AG20443 (cell line): ENCODE results near the gene RER1.

ENCODE experiments used
- DNase-seq: peaks from one replicate; pipeline ENCODE4 v3.0.0; 2012; ENCODE audit warnings: low spot score, mixed read lengths

Gene RER1

DNA sequence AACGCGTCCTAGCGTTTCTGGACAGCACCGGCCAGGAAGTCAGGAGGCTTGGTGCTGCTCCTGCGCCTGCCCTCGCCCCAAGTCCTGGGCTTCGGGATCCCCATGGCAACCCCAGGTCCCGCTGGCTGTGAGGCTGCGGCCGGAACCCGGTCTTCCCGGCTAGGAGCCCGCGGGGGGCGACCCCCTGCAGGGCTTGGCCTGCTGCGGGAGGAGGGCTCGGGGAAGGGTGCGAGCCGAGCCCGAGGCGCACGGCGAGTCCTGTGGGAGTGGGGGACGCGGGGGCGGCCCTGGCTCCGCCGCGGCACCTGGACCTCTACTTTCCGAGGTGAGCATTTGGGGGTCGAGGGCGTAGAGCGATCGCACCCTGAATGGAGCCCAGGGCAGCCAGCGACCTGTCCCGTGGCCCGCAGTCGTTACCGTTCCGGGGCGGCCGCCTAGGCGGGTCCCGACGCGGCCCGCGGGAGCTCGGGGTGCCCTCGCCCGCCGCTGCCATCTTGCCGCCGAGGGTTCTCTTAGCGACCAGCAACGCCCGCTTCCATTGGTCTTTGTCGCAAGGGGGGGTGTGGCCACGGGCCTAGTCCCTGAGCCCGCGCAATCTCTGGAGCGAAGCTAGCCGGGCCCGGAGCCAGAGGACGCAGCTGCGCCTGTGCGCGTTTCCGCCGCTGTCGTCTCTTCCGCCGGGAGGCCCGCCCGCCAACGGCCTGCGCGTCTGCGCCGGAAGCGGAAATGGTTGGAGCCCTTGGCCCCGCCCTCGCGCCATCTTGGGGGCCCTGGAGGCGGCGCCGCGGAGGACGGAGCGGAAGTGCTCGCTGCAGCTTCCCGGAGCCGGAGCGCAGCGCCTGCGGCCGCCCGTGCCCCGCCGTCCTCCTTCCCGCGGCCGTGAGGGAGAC, at the start of gene RER1, which contains the start of gene MORN1:
Gene RER1, plus strand, starts transcription at position 801 of the 890 bp plus-strand sequence. CDS start 3,950 bp downstream, outside the sequence.
Gene MORN1, minus strand, starts transcription at position 514 of the 890 bp plus-strand sequence. Its CDS starts 21 bp downstream, at position 493.
- DNase-seq, result peak; percentile 99

- DNase-seq, result no peak
Measured at GRCh38 chr1:2342384-2343022, 49.1 kb upstream of the RER1 start.

DNA sequence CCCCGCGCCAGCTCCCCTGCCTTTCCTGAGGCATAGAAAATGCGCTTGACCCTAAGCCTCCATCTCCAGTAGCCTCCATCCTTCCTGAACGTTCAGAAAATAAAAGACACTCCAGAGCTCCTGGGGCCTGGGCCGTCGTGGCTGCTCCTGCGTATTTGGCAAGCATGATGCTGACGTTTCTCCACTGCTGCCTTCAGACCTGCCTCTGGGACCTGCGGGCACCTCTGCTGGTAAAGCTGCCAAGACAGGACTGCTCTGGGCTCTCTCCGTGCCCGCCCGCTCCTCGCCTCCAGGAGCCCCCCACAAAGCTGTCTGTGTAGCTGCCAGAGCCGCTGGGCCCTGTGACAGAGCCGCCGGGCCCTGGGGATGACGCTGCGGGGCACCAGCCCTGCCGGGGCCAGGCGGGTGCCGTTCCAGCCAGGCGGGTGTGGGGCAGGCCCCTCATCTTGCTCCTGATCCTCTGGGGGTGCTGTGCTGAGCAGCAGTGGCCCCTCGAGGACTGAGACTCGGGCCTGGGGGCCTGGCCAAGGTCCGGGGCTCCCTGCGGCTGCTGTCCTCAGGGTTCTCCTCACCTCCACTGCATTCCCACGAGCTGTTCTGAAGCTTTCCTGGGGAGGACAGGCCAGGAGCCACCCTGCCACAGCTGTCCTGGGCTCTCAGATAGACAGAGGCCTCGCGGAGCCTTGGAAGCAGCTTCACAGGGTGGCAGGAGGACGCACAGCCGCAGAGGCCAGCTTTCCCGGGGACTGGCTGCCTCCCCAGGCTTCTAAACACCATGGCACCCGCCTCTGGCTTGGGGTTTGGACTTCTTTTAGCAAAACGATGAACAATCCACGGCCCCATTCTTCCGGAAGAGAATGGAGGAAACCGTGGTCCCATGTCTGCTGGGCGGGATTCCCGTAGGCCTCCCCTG, 48.4 kb upstream of the RER1 start:
- no peak for DNase-seq

DNA sequence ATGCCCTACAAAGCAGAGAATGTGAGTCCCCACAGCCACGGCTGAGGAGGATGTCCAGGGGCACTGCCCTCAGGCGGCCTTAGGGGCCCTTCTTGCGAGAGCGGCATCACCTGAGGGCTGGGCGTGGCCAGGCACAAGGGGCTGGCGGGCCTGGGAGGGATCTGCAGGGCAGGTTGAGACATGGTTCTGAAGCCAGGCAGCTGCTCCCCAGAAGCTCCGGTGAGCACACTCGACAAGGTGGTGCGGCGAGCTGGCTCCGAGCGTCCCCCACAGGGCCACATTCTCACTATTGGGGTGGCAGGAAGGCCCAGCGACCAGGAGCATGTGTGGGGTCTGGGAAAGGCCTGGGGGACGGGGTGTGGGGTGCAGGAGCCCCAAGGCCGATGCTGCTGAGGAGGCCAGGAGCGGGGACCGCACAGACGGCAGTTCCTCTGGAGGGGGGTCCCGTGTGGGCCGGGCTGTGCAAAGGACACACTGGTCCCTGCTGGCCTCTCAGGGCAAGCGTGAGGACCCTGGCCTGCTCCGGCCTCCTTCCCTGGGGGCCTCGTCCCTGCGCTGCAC, 47.4 kb upstream of the RER1 start:
- DNase-seq, result no peak

DNA sequence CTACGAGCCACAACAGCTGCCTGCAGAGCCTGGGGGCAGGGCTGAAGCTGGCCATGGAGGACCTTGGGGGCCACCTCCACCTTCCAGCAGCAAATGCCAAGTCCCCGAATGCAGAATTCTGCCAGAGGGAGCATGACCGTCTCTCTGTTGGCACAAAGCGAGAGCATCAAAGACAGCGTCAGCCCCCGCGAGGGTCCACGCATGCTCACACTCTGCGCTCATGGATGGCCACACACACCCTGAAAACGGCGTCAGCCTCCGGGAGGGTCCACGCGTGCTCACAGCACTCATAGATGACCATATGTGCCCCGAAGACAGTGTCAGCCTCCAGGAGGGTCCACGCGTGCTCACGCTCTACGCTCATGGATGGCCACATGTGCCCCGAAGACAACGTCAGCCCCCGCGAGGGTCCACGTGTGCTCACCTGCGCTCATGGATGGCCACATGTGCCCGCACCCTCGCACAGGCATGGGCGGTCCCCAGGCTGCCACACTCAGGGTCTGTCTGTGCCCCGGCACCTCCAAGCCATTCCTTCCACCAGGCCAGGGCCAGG, 46.8 kb upstream of the RER1 start:
- no peak for DNase-seq

- no peak for DNase-seq
Measured at GRCh38 chr1:2345297-2346075, 46.2 kb upstream of the RER1 start.

- DNase-seq, result no peak
Measured at GRCh38 chr1:2346691-2347408, 44.8 kb upstream of the RER1 start.

GRCh38 chr1:2347409-2347785, 44.2 kb upstream of the RER1 start:
- no peak for DNase-seq

DNA sequence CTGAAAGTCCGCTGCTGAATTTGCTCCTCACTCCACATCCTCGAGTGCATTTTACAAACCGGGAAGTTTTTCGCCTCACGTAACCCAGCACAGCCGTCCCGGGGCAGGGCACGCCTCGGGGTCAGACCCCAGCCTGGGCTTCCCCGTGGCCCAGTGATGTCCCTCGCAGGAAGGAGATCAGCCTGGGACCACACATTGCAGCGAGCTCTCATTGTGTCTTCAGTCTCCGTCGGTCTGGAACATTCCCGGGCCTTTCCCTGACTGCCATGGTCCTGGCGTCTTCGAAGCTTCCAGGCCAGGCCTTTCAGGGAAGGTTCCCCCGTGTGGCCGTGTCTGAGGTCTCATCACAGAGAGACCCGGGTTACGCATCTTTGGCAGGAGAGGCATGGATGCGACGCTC, 43.7 kb upstream of the RER1 start:
- DNase-seq, result no peak

DNA sequence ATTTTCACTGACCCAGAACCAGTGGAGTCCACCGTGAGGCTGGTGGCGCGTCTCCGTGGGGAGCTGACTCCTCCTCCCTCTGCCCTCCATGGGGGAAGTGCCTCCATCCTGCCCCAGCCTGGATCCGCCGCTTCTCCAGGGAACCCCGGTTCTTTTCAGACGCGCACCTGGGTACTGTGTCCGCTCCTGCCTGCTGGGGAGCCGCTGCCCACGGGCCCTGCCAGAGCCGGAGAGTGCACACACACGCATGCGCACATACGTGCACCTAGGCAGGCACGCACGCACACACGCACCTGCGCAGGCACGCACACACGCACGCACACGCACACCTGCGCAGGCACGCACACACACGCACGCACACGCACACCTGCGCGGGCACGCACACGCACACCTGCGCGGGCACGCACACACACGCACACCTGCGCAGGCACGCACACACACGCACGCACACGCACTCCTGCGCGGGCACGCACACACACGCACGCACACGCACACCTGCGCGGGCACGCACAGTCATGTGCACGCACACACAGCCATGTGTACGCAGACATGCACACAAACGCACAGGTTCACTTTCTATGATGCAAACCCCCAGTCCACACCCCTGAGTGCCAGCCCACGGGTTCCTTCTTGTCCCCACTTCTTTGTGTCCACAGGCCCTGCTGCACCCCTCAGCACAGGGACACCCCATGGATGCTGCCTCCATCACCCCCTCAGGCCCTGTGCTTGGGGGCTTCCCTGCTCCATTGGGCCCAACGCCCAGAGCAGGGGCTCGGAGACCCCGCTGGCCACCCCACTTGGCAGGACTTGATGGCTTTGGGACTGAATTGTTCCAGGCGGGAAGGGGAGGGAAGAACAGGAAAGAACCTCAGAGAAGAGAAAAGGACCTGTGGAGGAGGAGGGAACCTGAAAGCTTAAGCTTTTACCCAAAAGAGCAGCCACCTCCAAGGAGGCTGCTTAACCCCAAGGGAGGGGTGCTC, 43.0 kb upstream of the RER1 start:
- DNase-seq, result no peak

- no peak for DNase-seq
Measured at GRCh38 chr1:2349806-2350205, 41.8 kb upstream of the RER1 start.

GRCh38 chr1:2350501-2350900, 41.1 kb upstream of the RER1 start:
- DNase-seq, result no peak

GRCh38 chr1:2350911-2351655, 40.6 kb upstream of the RER1 start:
- DNase-seq, result no peak

DNA sequence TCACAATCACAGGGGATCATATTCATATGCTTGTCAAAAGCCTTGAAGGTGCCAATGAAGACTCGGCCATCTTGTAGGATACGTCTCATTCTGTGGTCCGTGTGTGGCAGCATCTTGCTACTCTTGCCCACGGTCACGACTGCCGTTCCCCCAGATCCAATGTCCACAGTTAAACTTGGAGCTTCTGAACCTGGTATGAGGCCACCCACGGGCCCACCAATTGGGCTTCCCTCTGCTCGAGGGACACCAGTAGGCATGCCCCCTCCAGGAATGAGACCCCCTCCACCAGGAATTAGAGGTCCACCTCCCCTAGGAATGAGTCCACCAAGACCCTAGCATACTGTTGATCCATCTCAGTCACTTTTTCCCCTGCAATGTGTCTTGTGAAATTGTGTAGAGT, 39.9 kb upstream of the RER1 start:
- no peak for DNase-seq

GRCh38 chr1:2352341-2352896, 39.2 kb upstream of the RER1 start:
- no peak for DNase-seq

DNA sequence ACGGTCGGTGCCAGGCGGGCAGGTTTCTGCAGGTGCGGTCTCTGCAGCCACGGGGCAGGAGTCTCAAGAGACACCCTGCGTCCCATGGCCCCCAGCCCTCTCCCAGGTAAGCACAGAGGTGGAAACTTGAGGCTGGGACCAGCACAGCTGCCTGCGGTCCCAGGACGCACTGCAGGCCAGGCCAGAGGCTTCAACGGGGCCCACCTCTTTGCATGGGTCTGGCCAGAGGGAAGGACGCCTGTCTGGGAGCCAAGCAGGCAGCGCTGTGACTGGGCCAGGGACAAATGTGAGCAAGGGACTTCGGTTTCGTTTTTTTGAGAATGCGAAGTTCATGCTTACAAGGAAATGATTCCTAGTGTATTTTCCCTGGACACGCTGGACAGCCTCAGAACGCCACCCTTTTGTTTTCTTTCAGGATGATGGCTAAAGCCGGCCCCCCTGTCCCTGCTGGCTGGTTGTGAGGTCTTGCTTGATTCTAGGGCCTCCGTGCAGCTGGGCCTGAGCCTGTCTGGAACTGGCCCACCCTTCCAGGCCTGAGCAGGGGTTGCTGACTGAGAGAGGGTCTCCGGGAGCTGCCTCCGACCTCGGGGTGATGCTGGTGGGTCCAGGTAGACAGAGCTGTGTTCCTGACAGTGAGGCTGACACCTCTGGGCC, 38.6 kb upstream of the RER1 start:
- DNase-seq, result no peak
